WTC11 (cell line): ENCODE results near the gene KRT85. TPM values are rescaled to one million over a fixed set of nuclear protein-coding genes. Genes with fewer than 3 reads are reported as not detected.

Experiments
- ATAC-seq: fragments of 200-7000 bp; cut with Tn5 transposase; 2 replicates; pipeline ENCODE4 v1.10.0; 2021; ENCODE audit warnings: mild to moderate bottlenecking, moderate library complexity
- CTCF ChIA-PET: fragments of 300-600 bp; sonication (Branson Sonifier 250); formaldehyde crosslinking; loops from one replicate; lab custom pipeline; 2021; ENCODE audit warnings: antibody characterized with exemption; lab: Charles Lee
- POLR2A ChIA-PET: fragments of 350-600 bp; sonication (Branson Sonifier 250); formaldehyde crosslinking; loops from one replicate; lab custom pipeline; 2021; ENCODE audit warnings: antibody characterized with exemption; lab: Charles Lee
- DNase-seq: peaks from one replicate; pipeline ENCODE4 v3.0.0; 2021; ENCODE audit warnings: low spot score
- H3K27ac Mint-ChIP-seq: 2 replicates; pipeline ENCODE4 v1.8.0; 2021; ENCODE audit warnings: mixed read lengths
- H3K27me3 Mint-ChIP-seq: 2 replicates; pipeline ENCODE4 v1.8.0; 2021; ENCODE audit warnings: low read depth, mild to moderate bottlenecking, moderate library complexity, mixed read lengths
- H3K36me3 Mint-ChIP-seq: 2 replicates; pipeline ENCODE4 v1.8.0; 2021; ENCODE audit warnings: mixed read lengths
- H3K4me1 Mint-ChIP-seq: 2 replicates; pipeline ENCODE4 v1.8.0; 2022; ENCODE audit warnings: mixed read lengths
- H3K4me3 Mint-ChIP-seq: 2 replicates; pipeline ENCODE4 v1.8.0; 2021; ENCODE audit warnings: mild to moderate bottlenecking, moderate library complexity, mixed read lengths
- H3K9me3 Mint-ChIP-seq: 2 replicates; pipeline ENCODE4 v1.8.0; 2021; ENCODE audit warnings: mixed read lengths
- ATF3 ChIP-seq: sonication (generic); formaldehyde crosslinking; conservative IDR thresholded peaks from 2 replicates; pipeline ENCODE4 v1.8.1; 2022; ENCODE audit warnings: mild to moderate bottlenecking, missing genetic modification reagents
- FOXP1 ChIP-seq: sonication (generic); formaldehyde crosslinking; IDR thresholded peaks from 2 replicates; pipeline ENCODE4 v1.8.0; 2022; ENCODE audit warnings: missing genetic modification reagents, mild to moderate bottlenecking, moderate library complexity, borderline replicate concordance
- HMGA2 ChIP-seq: fragments of 250-450 bp; sonication (Bioruptor Pico); IDR thresholded peaks from 2 replicates; pipeline ENCODE4 v1.4.0; 2021; ENCODE audit warnings: mild to moderate bottlenecking, moderate library complexity
- HMGXB4 ChIP-seq: sonication (generic); formaldehyde crosslinking; IDR thresholded peaks from 2 replicates; pipeline ENCODE4 v1.8.1; 2023; ENCODE audit warnings: mild to moderate bottlenecking, moderate library complexity, missing genetic modification reagents
- IRF1 ChIP-seq: sonication (generic); formaldehyde crosslinking; IDR thresholded peaks from 2 replicates; pipeline ENCODE4 v1.8.0; 2023; ENCODE audit warnings: missing genetic modification reagents
- KAT7 ChIP-seq: sonication (generic); formaldehyde crosslinking; IDR thresholded peaks from 2 replicates; pipeline ENCODE4 v1.8.1; 2023; ENCODE audit warnings: missing genetic modification reagents, mild to moderate bottlenecking, borderline replicate concordance
- NR3C1 ChIP-seq: sonication (generic); formaldehyde crosslinking; conservative IDR thresholded peaks from 2 replicates; pipeline ENCODE4 v1.8.1; 2023; ENCODE audit warnings: low read depth, mild to moderate bottlenecking, missing genetic modification reagents
- PREB ChIP-seq: sonication (generic); formaldehyde crosslinking; IDR thresholded peaks from 2 replicates; pipeline ENCODE4 v1.8.1; 2022; ENCODE audit warnings: mild to moderate bottlenecking, missing genetic modification reagents, moderate library complexity, borderline replicate concordance
- RELA ChIP-seq: sonication (generic); formaldehyde crosslinking; IDR thresholded peaks from 2 replicates; pipeline ENCODE4 v1.8.1; 2022; ENCODE audit warnings: missing genetic modification reagents, mild to moderate bottlenecking, borderline replicate concordance
- STAT6 ChIP-seq: sonication (generic); formaldehyde crosslinking; conservative IDR thresholded peaks from 2 replicates; pipeline ENCODE4 v1.8.1; 2023; ENCODE audit warnings: mild to moderate bottlenecking, low read depth, missing genetic modification reagents, moderate library complexity
- ZBTB43 ChIP-seq: sonication (generic); formaldehyde crosslinking; IDR thresholded peaks from 2 replicates; pipeline ENCODE4 v1.8.1; 2023; ENCODE audit warnings: mild to moderate bottlenecking, missing genetic modification reagents
- ZNF281 ChIP-seq: sonication (generic); formaldehyde crosslinking; IDR thresholded peaks from 2 replicates; pipeline ENCODE4 v1.8.0; 2023; ENCODE audit warnings: mild to moderate bottlenecking, missing genetic modification reagents
- ZNF396 ChIP-seq: fragments of 250-450 bp; sonication (Bioruptor Pico); IDR thresholded peaks from 2 replicates; pipeline ENCODE4 v1.8.0; 2021; ENCODE audit warnings: mild to moderate bottlenecking, moderate library complexity, borderline replicate concordance
- ZNF425 ChIP-seq: fragments of 250-450 bp; sonication (Bioruptor Pico); conservative IDR thresholded peaks from 2 replicates; pipeline ENCODE4 v1.9.0; 2021; ENCODE audit warnings: mild to moderate bottlenecking
- ZNF512 ChIP-seq: sonication (generic); formaldehyde crosslinking; IDR thresholded peaks from 2 replicates; pipeline ENCODE4 v1.8.1; 2022; ENCODE audit warnings: missing genetic modification reagents, borderline replicate concordance
- ZSCAN18 ChIP-seq: fragments of 250-450 bp; sonication (Bioruptor Pico); IDR thresholded peaks from 2 replicates; pipeline ENCODE4 v2.1.2; 2022; ENCODE audit warnings: mild to moderate bottlenecking, moderate library complexity
- total RNA-seq: library from RNA; stranded (reverse); gene quantifications from 3 replicates; pipeline ENCODE4 v1.2.3, GENCODE V29; 2021

The KRT85 gene
- total RNA-seq, 1 experiment from 2014 or later, result not detected

- TF ChIP-seq ZBTB43 (CRISPR knock-in tag), result no peak
- no peak for TF ChIP-seq ZNF512
- TF ChIP-seq, all 79 proteins: peak for 0
These were observed 10.8 kb upstream of the KRT85 start (continued) for GRCh38 chr12:52378091-52378490.

GRCh38 chr12:52377266-52377665 lies 10.0 kb upstream of the KRT85 start:
- no peaks in the 10 kb centered on the region for H3K4me1 Mint-ChIP-seq
- TF ChIP-seq ZNF396 (CRISPR knock-in tag) (no peak), PREB (CRISPR knock-in tag) (no peak), NR3C1 (no peak), HMGA2 (CRISPR knock-in tag) (no peak), RELA (no peak), ZSCAN18 (no peak), ZNF425 (CRISPR knock-in tag) (no peak), ZBTB43 (CRISPR knock-in tag) (no peak), HMGXB4 (CRISPR knock-in tag) (no peak), ATF3 (CRISPR knock-in tag) (no peak), ZNF281 (CRISPR knock-in tag) (no peak), FOXP1 (CRISPR knock-in tag) (no peak), KAT7 (CRISPR knock-in tag) (no peak), IRF1 (no peak), STAT6 (CRISPR knock-in tag) (no peak)
- POLR2A ChIA-PET, result no interaction called here
- H3K27ac Mint-ChIP-seq, result no peak overlapping the region
- H3K4me3 Mint-ChIP-seq, result no peak overlapping the region
- no peaks in the 10 kb centered on the region; the same call in 1 of the 2 replicates for H3K27me3 Mint-ChIP-seq
- no peak for ATAC-seq
- no peak for DNase-seq
- CTCF ChIA-PET, result interaction anchor here (1.0 to 5.3 kb wide), 3 partner anchors 18 to 493 kb away, joined by 3 to 38 read pairs (median 4); no protein-coding TSS in a partner anchor
- no peaks in the 10 kb centered on the region for H3K36me3 Mint-ChIP-seq
- no peaks in the 10 kb centered on the region for H3K9me3 Mint-ChIP-seq
